HEK293 (cell line): ENCODE results near the gene DIP2C.

ENCODE experiments used
- ATF2 ChIP-seq: fragments of 450-650 bp; formaldehyde crosslinking; IDR thresholded peaks from 2 replicates; pipeline ENCODE4 v1.5.1; 2016; ENCODE audit warnings: missing biosample characterization, missing genetic modification characterization, low read depth
- CTCF ChIP-seq: fragments of 450-650 bp; formaldehyde crosslinking; IDR thresholded peaks from 2 replicates; pipeline ENCODE4 v1.5.1; 2016; ENCODE audit warnings: missing biosample characterization, missing genetic modification characterization
- HOXD13 ChIP-seq: sonication (generic); formaldehyde crosslinking; IDR thresholded peaks from 2 replicates; pipeline ENCODE4 v1.8.0; 2022; ENCODE audit warnings: missing genetic modification reagents, borderline replicate concordance
- ZBTB6 ChIP-seq: fragments of 450-650 bp; formaldehyde crosslinking; IDR thresholded peaks from 2 replicates; pipeline ENCODE4 v1.5.1; 2017; ENCODE audit warnings: missing biosample characterization, missing genetic modification characterization
- ZFP41 ChIP-seq: fragments of 450-650 bp; formaldehyde crosslinking; IDR thresholded peaks from 2 replicates; pipeline ENCODE4 v1.5.1; 2016; ENCODE audit warnings: missing biosample characterization, missing genetic modification characterization, borderline replicate concordance
- ZNF140 ChIP-seq: fragments of 450-650 bp; formaldehyde crosslinking; IDR thresholded peaks from 2 replicates; pipeline ENCODE4 v1.5.1; 2016; ENCODE audit warnings: missing biosample characterization, missing genetic modification characterization
- ZNF24 ChIP-seq: fragments of 450-650 bp; formaldehyde crosslinking; IDR thresholded peaks from 2 replicates; pipeline ENCODE4 v1.5.1; 2016; ENCODE audit warnings: missing biosample characterization, missing genetic modification characterization
- ZSCAN5A ChIP-seq: fragments of 450-650 bp; formaldehyde crosslinking; IDR thresholded peaks from 2 replicates; pipeline ENCODE4 v1.5.1; 2016; ENCODE audit warnings: missing biosample characterization, missing genetic modification characterization

GRCh38 chr10:247480-247879 lies 442.0 kb downstream of the DIP2C start:
- TF ChIP-seq ZSCAN5A (tag by site-specific recombination) (no peak), ZBTB6 (tag by site-specific recombination) (no peak), ZNF24 (tag by site-specific recombination) (no peak), CTCF (tag by site-specific recombination) (no peak), ATF2 (no peak), HOXD13 (CRISPR knock-in tag) (no peak), ZNF140 (tag by site-specific recombination) (no peak), ZFP41 (tag by site-specific recombination) (no peak)
